Measurements from ENCODE around the gene BUD23. TPM values are rescaled to one million over a fixed set of nuclear protein-coding genes. Genes with fewer than 3 reads are reported as not detected.

Gene BUD23
- total and polyA plus RNA-seq, 2 donors (not counting 3 experiments of a cell fraction or from before 2014, with no cell fraction given): 62.1 to 64.6 TPM

- dilution Hi-C loops (cut with MboI; ENCODE audit: extremely low pct_ligation_motif_present, low sequenced_read_pairs) (no loop called here), intact Hi-C loops (cut with micrococcal nuclease) (no loop called here)
- Histone ChIP-seq H3K9ac (replicated peaks; ENCODE audit: extremely low read depth, insufficient read depth, low read length) (no peak overlapping the region), H3K79me2 (ENCODE audit: control insufficient read depth, insufficient read depth, low read length) (peaks cover 56% of the 10 kb centered on the region), H3K36me3 (ENCODE audit: control insufficient read depth in 2 of 2, extremely low read depth in 1 of 2, insufficient read depth in 2 of 2, low read length in 2 of 2) (peaks cover 2 to 15% of the 10 kb centered on the region in 2 experiments), H3K27me3 (ENCODE audit: control insufficient read depth in 2 of 2, insufficient read depth in 2 of 2, low read length in 2 of 2) (no peaks in the 10 kb centered on the region), H3K9me3 (replicated peaks; ENCODE audit: control insufficient read depth, insufficient read depth, low read length) (no peaks in the 10 kb centered on the region), H2AFZ (ENCODE audit: low read depth, low read length) (no peak overlapping the region), H3K4me1 (ENCODE audit: control insufficient read depth, extremely low read depth, insufficient read depth, low read length) (peaks cover 14% of the 10 kb centered on the region), H3K9me1 (replicated peaks; ENCODE audit: control insufficient read depth, extremely low read depth, insufficient read depth, low read length) (no peaks in the 10 kb centered on the region), H3K4me3 (replicated peaks in 1 of 3; ENCODE audit: insufficient read depth in 1 of 3, low read depth in 1 of 3, low read length in 3 of 3) (no peak overlapping the region), H3K4me2 (ENCODE audit: insufficient read depth, low read length) (no peak overlapping the region), H3K27ac (ENCODE audit: insufficient read depth, low read depth, low read length) (no peak overlapping the region), H4K20me1 (replicated peaks; ENCODE audit: control insufficient read depth, extremely low read depth, insufficient read depth, low read length) (no peaks in the 10 kb centered on the region)
- FAIRE-seq (no peak), DNase-seq (ENCODE audit: low read depth, low spot score) (no peak)
- no peak for TF ChIP-seq FOS (IDR thresholded peaks at IDR 0.05; ENCODE audit: borderline replicate concordance, insufficient read depth, low read length)
- no peak for TF ChIP-seq EZH2 (IDR thresholded peaks at IDR 0.05; ENCODE audit: borderline replicate concordance, low read depth, low read length, severe bottlenecking)
- TF ChIP-seq POLR2AphosphoS5 (IDR thresholded peaks at IDR 0.05; ENCODE audit: insufficient read depth, low read depth, low read length): no peak
- CTCF ChIA-PET: interaction anchor here (1.3 to 1.9 kb wide), 4 partner anchors 11 to 92 kb away, joined by 3 to 6 read pairs (median 4); no protein-coding TSS in a partner anchor
- POLR2A ChIA-PET: interaction anchor here (0.6 kb wide), 1 partner anchor 13 kb away, joined by 3 read pairs; no protein-coding TSS in a partner anchor
- TSS peak; percentile 12 for BruUV-seq (replicated peaks)
Measured at GRCh38 chr7:73685311-73685710, 1.9 kb downstream of the BUD23 start.

DNA sequence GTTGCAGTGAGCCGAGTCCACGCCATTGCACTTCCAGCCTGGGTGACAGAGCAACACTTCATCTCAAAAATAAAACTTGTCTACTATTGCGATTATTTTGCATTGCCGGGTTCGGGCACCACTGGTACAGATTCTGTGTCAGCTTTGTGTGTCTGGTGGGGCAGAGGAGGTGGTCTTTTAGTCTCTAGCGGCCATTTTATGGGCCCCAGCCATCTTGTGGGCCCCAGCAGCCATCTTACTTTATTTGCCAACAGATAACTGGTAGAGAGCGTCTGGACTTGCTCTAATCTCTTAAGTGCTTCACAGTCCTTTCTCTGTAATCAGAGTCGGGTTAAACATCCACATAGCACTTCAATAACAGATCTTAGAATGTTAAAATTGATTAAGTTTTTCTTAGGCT is 4.9 kb downstream of the BUD23 start:
- dilution Hi-C loops (cut with MboI; ENCODE audit: extremely low pct_ligation_motif_present, low sequenced_read_pairs) (no loop called here), intact Hi-C loops (cut with micrococcal nuclease) (no loop called here)
- Histone ChIP-seq H4K20me1 (replicated peaks; ENCODE audit: control insufficient read depth, extremely low read depth, insufficient read depth, low read length) (no peaks in the 10 kb centered on the region), H3K79me2 (ENCODE audit: control insufficient read depth, insufficient read depth, low read length) (peaks cover 31% of the 10 kb centered on the region), H3K9ac (replicated peaks; ENCODE audit: extremely low read depth, insufficient read depth, low read length) (no peak overlapping the region), H3K4me2 (ENCODE audit: insufficient read depth, low read length) (no peak overlapping the region), H3K9me3 (replicated peaks; ENCODE audit: control insufficient read depth, insufficient read depth, low read length) (no peaks in the 10 kb centered on the region), H3K9me1 (replicated peaks; ENCODE audit: control insufficient read depth, extremely low read depth, insufficient read depth, low read length) (no peaks in the 10 kb centered on the region), H3K4me3 (replicated peaks in 1 of 3; ENCODE audit: insufficient read depth in 1 of 3, low read depth in 1 of 3, low read length in 3 of 3) (no peak overlapping the region), H2AFZ (ENCODE audit: low read depth, low read length) (no peak overlapping the region), H3K27me3 (ENCODE audit: control insufficient read depth in 2 of 2, insufficient read depth in 2 of 2, low read length in 2 of 2) (no peaks in the 10 kb centered on the region), H3K4me1 (ENCODE audit: control insufficient read depth, extremely low read depth, insufficient read depth, low read length) (peaks cover 4% of the 10 kb centered on the region), H3K36me3 (ENCODE audit: control insufficient read depth in 2 of 2, extremely low read depth in 1 of 2, insufficient read depth in 2 of 2, low read length in 2 of 2) (peaks cover 4 to 30% of the 10 kb centered on the region in 2 experiments), H3K27ac (ENCODE audit: insufficient read depth, low read depth, low read length) (no peak overlapping the region)
- POLR2A ChIA-PET: no interaction called here
- BruUV-seq (replicated peaks): no TSS peak
- FAIRE-seq (no peak), DNase-seq (ENCODE audit: low read depth, low spot score) (no peak)
- CTCF ChIA-PET: no interaction called here
- TF ChIP-seq JUN (IDR thresholded peaks at IDR 0.05; ENCODE audit: borderline replicate concordance, insufficient read depth, insufficient read length, low read depth): no peak
- TF ChIP-seq POLR2A (IDR thresholded peaks at IDR 0.05; ENCODE audit: low read depth, low read length): no peak
- no peak for TF ChIP-seq GATA2 (IDR thresholded peaks at IDR 0.05; ENCODE audit: insufficient read depth, insufficient read length, low read depth, low read length)
- TF ChIP-seq MAX (IDR thresholded peaks at IDR 0.05; ENCODE audit: insufficient read depth, insufficient read length): no peak
- TF ChIP-seq POLR2AphosphoS5 (IDR thresholded peaks at IDR 0.05; ENCODE audit: insufficient read depth, low read depth, low read length): no peak

Data from endothelial cell of umbilical vein (primary cell).